Measurements from ENCODE around the gene SMARCD1.
"Not testable (repeated sequence)": the region's sequence is repeated elsewhere in the genome, so short reads cannot be mapped to it uniquely, and the experiment has no call there.

Gene SMARCD1

DNA sequence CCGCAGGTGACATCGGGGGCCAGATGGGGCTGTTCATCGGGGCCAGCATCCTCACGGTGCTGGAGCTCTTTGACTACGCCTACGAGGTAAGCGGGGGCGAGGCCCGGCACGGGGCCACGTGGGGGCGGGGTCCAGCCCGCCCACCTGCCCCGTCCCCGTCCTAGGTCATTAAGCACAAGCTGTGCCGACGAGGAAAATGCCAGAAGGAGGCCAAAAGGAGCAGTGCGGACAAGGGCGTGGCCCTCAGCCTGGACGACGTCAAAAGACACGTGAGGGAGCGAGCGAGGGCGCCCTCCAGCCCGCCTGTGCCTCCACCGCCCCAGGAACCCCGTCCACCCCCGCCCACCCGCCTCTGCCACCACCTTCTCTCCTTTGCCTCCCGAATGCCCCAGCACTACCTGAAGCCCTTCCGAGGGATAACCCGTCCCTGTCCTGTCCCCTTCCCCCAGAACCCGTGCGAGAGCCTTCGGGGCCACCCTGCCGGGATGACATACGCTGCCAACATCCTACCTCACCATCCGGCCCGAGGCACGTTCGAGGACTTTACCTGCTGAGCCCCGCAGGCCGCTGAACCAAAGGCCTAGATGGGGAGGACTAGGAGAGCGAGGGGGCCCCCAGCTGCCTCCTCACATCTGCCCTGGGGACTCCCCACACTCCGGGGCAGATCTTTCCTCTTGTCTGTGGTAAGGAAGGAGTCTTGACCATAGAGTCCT is 3.9 kb upstream of the SMARCD1 start:
- no peak for DNase-seq

DNA sequence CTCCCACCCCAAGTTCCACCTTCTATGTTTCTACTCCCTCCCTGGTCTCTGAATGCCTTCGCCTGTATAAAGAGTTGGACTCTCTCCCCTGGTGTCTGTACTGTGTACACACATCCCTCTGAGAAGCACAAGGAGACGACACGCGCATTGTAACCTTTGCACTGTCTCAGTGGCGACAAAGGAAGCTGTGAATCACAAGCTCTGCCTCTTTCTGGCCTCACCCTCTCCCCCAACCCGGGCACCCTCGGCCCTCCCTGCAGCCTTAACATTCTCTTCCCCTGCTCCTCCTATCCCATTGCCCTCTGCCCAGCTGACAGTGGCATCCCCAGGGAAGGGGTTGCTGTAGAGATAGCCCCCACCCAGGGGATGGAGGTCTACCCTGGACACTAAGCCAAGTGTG is 2.5 kb upstream of the SMARCD1 start:
- DNase-seq: no peak

- DNase-seq: no peak
These were observed 1.8 kb upstream of the SMARCD1 start for GRCh38 chr12:50083301-50083700.

GRCh38 chr12:50084409-50084774 is 750 bp upstream of the SMARCD1 start:
- not testable (repeated sequence) for DNase-seq

GRCh38 chr12:50085615-50086072 is 502 bp downstream of the SMARCD1 start:
- DNase-seq: no peak

DNA sequence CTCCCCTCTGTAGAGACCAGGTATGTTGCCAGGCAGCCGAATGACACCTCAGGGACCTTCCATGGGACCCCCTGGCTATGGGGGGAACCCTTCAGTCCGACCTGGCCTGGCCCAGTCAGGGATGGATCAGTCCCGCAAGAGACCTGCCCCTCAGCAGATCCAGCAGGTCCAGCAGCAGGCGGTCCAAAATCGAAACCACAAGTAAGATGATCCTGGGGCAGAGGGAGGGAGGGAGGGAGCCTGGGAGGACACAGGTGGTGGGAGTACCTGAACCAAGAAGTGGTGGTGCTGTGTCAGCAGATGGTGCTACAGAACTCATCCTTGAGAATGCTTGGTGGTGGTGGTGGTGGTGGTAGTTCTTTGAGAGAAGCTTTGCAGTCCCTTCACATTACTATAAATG is 1.0 kb downstream of the SMARCD1 start:
- no peak for DNase-seq

DNA sequence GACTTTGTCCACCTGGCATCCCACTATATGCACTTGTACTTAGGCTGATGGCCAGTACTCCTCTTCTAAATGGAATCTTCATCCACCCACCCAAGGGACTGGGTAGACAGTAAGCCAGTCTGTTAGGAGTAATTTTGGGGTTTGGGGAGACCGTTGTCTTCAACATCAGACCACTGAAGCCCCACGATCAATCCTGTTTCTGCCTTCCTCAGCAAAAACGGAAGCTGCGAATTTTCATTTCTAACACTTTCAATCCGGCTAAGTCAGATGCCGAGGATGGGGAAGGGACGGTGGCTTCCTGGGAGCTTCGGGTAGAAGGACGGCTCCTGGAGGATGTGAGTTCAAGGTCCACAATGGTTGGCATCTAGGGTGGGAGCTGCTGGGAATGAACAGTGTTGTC is 2.0 kb downstream of the SMARCD1 start:
- DNase-seq: no peak

DNA sequence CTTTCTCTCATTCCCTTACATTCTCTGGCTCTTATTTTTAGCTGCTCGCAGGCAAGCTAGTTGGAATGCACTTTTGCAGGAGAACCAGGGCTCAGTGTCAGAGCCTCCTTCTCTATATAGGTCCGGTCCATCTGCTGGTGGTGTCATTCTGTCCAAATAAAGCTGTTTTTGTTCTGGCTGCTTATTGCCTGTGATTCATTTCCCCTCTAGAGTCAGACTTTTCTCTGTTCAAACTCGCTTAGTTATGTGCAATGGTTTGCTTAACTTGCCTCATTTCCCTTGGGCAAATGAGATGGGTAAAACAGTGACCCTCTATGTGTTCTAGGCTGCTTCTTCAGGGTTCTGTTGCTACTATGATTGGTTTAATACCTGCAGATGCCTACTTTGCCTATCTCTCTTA is 2.9 kb downstream of the SMARCD1 start:
- no peak for DNase-seq

DNA sequence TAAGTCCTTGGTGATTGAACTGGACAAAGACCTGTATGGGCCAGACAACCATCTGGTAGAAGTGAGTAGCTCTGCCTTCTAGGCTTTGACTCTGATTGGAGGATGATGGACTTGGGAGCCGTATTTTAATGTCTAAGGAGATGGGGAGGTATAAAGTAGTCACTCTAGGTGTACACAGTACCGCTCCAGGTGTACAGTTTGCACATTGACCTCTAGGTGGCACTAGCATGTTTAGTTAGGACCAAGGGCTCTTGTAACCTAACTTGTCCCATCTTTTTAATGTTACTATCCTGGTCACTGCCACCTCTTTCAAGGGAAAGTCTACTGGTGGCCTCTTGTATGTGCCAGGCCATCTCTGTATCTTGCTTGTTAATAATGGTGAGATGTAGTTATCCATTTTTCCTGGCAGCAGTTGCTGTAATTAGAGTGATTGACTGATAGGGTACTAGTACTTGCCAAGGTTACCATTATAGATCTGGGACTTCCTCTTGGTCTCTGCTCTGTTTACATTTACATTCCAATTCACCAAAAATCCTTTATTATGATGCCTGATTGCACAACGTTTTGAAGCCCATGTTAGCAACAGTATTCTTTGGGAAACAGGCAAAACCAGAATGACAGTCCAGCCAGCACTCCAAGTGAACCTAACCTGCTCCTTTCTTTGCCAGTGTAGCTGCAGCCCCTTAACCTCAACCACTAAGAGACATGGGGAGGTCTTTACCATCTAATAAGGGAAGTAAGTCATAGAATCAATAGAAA is 3.6 kb downstream of the SMARCD1 start:
- no peak for DNase-seq

DNA sequence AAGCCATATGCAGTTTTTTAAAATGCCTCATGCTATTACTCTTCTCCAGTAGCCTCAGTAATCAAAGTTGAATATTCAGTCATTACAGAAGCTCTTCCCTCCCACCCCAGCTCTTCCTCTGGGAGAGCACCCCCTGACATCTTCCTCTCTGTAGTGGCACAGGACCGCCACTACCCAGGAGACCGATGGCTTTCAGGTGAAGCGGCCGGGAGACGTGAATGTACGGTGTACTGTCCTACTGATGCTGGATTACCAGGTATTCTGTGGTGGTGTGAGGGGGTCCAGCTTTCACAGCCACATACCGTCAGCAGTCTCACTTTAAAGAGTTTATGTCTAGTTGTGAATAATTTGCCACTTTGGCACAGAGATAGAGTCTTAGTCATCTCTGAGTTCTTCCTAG is 4.6 kb downstream of the SMARCD1 start:
- no peak for DNase-seq

- DNase-seq: no peak
These were observed 5.2 kb downstream of the SMARCD1 start for GRCh38 chr12:50090391-50090790.

DNA sequence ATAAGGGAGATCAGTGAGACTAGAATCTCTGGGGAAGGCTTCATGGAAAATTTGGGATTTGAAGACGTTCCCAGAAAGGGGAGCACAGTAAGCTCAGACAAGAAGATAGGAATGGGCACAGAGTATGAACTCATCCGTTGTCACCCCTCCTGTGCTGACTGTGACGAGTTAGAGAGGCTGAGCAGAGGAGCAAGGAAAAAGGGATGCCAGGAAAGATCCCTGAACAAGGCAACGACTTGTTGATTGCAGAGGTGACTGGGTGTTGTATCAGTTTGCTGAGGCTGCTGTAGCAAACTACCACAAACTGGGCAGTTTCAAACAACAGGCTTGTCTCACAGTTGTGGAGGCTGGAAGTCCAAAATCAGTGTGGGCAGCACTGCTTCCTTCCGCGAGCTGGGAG is 12.8 kb downstream of the SMARCD1 start:
- no peak for DNase-seq

DNA sequence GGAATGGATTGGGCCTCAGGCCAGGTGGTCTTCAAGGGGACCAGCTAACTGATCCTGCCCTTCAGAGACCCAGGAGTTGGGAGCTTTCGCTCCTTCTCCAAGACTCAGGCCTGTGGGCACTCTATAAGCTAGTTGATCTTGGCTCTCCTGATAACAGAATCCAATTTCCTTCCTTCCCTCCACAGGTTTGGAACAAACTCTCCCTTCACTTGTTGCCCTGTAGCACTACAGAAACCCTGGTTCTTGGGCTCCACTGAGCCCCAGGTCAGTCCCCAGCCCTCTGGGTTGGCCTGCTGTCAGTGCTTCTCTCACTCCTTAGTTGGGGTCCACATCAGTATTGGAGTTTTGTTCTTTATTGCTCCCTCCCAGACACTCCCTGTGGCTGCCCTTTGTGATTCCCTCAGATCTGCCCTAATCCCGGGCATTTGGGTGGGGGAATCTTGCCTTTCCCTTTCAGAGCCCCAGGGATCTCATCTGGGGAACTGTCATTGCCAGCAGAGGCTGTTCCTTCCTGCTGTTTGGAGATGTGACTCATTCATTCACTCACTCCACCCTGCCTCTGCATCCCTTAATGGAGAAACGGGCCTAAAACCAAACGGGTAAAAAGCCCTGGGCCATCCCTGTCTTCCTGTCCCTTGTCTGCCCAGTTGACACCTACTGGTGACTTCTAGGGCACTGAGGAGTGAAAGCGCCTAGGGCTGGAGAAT is 14.3 kb downstream of the SMARCD1 start:
- DNase-seq: no peak

GRCh38 chr12:50100561-50100960 is 15.4 kb downstream of the SMARCD1 start:
- no peak for DNase-seq

DNA sequence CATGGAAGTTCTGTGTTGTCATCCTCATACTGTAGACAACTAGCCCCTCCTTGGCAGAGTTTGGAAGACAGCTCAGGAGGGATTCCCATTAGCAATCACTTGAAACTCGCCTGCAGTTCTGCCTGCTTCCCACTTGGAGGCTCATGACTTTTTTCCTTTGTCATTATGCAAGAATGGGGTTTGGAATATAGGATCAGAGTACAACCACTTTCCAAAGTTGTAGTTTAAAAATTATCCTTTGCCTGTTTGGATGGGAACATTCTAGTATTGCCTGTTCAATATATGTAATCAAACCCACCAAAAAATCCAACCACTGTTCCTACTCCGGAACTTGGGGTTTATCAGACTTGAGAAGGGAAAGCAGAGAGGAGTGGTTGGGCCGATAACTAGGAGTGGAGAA is 16.5 kb downstream of the SMARCD1 start:
- no peak for DNase-seq

GRCh38 chr12:50102131-50102531 is 17.0 kb downstream of the SMARCD1 start:
- no peak for DNase-seq

- DNase-seq: no peak
These were observed 17.6 kb downstream of the SMARCD1 start for GRCh38 chr12:50102646-50103309.

- DNase-seq: no peak
These were observed 18.2 kb downstream of the SMARCD1 start for GRCh38 chr12:50103351-50103750.

GRCh38 chr12:50103767-50104321 is 18.7 kb downstream of the SMARCD1 start, which contains the start of gene GPD1:
TSS of gene GPD1 (plus strand) at chr12:50104008. CDS start at chr12:50104051, 43 bp downstream.
- DNase-seq: peak; percentile 69

- no peak for DNase-seq
These were observed 19.6 kb downstream of the SMARCD1 start for GRCh38 chr12:50104417-50105366.

GRCh38 chr12:50105913-50106450 is 20.8 kb downstream of the SMARCD1 start:
- no peak for DNase-seq

Measured in NCI-H510A (cell line).